Measurements from ENCODE around the gene SETBP1.
A peak's percentile ranks its signal among the peaks of the same experiment; 100 is the strongest.

SETBP1 gene

DNA sequence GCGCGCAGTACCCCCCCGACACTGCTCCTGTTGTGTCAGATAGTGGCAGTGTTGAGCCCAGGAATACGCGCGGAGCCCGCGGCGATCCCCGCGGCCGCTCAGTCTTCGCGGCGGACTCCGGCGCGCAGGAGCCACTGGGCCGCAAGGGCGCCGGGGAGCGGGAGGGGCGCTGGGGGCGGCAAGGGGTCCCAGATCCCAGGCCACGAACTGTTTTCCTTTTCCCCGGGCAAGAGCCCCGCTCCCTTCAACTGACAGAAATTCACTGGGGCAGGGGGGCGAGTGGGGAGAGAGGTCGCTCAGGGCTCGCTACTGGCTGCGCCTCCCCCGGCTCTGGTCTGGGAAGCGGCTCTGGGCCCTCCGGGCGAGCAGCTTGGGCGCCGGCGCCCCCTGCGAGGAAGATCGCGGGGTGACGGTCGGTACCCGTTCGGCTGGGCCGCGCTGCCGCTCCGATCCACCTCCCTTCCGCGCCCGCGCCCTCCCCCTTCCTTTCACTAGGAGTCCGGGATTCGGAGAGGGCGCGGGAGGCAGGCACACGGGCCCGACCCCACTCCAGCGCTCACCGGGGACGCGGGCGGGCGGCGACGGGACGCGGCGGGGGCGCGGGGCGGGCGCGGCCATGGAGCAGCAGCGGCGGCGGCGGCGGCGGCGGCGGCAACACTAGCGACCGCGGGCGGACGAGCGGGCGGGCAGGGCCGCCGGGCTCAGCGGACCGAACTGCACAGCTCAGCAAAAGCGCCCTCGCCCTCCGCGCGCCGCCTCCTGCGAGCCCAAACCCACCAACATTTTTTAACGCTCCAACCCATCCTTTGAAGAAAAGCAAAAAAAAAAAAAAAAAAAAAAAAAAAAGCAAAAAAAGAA, 1.4 kb upstream of the SETBP1 start:
- FAIRE-seq = no peak

DNA sequence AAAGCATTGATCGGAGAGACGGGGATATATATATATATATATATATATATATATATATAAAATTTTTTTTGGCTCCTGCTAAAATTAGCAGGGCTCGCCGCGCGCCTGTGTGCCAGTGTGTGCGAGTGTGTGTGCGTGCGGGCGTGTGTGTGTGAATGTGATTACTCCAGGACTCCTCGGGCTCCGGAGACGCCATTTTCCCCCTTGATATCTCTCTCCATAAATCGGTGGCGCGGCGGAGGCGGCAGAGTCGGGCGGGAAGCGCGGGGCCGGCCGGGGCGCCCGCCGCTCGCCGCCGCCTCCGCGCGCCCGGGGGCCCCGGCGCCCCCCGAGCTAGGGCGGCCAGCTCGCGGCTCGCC, 795 bp upstream of the SETBP1 start:
- DNase-seq (ENCODE audit: low spot score) (peak; percentile 23), FAIRE-seq (no peak)

More for the DNA sequence above, 1.4 kb upstream of the SETBP1 start:
- DNase-seq (ENCODE audit: low spot score) = peak; percentile 86

DNA sequence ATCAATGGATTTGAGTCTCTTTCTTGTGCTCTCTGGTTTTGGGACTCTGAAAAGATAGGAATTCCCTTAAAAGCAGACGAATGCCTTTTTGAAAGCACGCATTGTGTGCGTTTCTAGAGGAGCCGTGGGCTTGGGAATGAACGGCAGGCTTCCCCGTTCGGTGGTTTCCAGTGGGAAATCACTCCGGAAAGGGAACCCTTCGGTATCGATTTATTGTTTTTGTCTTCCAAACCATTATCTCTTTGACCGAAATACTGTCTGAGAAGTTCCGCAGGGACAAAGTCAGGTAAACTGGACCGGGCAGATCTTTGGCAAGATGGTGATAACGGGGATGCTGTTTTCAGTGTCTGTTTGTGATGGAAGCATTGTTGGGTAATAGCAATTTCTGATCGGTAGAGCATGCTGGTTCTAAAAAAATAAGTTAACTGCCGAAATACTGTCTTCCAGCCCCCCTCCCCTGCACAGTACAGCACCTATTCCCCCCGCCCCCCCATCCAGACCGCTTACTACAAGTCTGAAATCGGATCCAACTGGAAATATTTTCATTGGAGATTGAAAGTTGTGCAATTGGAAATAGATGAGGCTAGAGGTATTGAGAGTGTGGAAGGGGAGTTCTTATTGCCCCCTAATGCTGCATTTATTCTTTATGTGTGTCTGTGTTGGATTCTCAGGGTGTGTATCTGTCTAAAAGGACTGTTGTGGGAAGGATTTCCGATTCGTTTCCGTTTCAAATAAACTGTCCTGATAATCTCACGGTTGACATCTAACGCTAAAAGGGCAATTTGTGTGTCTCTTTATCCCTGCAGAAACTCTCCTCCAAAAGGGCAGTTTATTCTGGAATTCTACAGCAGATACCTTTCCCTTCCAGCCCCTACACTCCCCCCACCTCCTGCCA, 635 bp downstream of the SETBP1 start:
- DNase-seq (ENCODE audit: low spot score) = no peak
- FAIRE-seq = no peak

DNA sequence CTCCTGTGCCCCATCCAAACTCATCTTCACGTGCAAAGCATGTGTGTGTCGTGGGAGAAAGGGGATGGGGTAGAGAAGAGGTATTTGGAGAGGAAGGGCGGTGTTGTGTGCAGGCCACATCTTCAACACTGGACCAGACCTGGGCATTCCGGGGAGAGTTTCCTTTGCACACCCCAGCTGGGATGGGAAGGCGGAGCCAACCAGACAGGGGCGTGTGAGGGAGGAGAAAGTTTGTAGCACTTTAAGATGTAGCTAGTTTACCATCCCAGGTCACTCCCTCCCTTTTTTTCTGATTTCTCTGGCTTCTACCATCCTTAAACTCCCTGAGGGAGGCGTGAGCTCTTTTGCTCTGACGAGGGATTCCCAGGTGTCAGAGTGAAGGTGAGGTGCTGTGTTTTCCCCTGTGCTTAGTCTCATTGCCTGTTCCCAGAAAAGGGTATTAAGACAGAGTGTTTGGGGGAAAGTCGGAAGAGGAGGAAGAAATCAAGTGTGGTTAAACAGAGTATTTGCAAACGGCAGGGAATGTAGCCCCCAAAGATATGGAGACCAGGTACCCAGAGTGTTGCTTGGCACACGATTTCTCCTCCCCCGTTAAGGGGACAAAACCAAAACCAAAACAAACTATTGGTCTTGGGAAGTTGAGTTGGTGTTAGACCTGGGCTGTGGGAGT, 1.6 kb downstream of the SETBP1 start:
- FAIRE-seq = no peak

DNA sequence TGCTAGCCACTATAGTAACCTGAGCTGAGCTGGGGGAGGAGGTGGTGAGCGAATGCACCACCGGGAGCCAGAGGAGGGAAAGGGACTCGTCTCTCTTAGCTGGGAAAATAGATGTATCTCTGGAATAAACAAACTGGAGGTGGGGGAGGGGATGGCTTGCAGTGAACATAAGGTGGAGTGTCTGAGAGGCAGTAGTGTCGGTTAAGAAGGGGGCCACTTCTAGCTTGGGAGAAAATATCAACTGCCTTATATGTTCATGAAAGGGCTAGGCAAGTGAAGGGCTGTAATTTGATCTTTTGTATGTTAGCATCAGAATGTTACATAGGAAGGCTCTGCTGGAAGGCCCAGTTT, 2.2 kb downstream of the SETBP1 start:
- no peak for DNase-seq (ENCODE audit: low spot score)
- FAIRE-seq = no peak

More for the DNA sequence above, 1.6 kb downstream of the SETBP1 start:
- peak; percentile 21 for DNase-seq (ENCODE audit: low spot score)

DNA sequence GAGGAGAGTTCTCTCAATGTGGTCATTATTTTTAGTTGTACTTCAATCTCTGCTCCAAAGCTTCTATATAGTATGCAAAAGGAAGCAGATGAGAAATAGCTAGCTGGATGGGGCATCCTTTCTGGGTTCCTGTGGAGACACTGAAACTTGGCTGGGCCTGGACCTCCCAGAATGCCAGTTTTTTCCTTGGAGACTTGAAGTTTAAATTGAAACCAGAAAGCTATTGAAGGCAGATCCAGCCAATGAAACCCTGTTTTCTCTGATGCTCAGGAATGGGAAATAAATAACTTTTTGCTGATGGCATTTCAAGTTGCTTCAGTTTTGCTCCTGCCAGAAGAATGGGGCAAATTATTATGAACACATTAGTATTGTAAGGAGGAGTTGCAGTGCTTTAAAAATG, 2.9 kb downstream of the SETBP1 start:
- DNase-seq (ENCODE audit: low spot score) = no peak

DNA sequence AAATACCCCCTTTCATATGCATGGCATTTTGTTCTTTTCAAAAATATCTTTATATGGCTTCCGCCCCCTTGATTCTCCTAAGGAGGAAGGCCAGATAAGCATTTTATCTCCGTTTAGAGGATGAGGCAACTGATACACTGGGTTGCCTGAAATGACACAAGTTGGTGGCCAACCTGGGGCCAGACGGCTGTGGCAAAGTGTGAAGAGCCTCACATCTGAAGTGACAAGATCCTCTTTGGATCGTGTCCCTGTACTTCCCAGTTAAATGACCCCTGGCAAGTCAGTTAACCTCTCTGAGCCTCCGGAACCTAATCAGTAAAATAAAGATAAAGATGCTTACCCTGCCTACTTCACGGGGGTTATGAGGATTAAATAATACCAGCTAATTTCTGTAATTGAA, 4.6 kb downstream of the SETBP1 start:
- FAIRE-seq (no peak), DNase-seq (ENCODE audit: low spot score) (no peak)

More for the DNA sequence above, 2.9 kb downstream of the SETBP1 start:
- no peak for FAIRE-seq

DNA sequence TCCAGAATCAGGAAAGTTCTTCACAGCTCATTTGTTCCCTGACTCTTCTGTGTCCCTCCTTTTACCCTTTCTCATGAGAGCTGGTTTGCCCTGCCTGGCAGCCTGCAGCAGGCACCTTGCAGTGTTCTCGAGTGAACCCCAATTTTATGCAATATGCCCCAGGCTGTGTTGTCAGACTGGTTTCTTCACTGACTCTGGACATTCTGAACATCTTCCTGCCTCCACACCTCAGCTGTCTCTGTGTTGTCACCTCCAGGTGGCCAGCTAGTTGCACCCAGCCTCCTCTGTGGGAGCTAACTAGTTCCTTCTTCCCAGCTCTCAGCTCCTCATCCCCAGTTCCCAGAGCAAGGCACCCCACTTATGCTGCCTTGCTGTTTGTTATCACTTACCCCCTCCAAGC, 5.5 kb downstream of the SETBP1 start:
- FAIRE-seq = no peak

DNA sequence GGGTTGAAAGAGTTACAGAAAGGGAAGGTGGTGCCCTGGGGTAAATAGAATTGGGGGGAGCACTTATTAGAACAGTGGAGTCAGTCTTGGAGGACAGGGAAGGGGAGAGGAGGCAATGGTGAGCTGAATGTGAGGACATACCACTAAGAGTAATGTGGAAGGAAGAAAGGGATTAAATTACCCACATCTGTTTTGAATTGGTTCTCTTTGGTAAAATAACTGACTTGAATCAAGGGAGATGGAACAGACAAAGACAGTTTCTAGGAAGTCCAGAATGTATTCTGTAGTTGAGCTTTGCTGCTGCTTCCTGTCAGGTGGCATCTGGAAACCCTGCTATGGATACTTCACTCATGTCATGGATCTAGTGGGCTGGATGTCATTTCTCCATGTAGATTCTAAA, 6.7 kb downstream of the SETBP1 start:
- FAIRE-seq (no peak), DNase-seq (ENCODE audit: low spot score) (no peak)

More for the DNA sequence above, 5.5 kb downstream of the SETBP1 start:
- no peak for DNase-seq (ENCODE audit: low spot score)

DNA sequence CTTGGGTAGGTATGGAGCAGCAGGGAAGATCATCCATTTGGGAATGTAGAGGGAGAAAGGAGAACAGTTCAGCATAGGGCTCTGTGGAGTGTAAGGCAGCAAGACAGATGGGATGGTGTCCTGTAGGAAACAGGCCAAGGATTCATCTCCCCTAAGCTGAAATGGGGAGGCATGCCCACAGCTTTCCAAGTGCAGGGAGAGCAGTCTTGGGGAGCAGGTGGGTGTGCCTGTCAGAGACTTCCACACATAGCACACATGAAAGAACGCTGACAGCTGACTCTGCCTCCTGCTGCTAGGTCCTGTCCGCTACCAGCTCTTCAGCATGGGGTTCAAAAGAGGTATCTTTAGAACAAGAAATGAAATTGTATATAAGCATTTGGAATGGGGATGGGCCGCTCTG, 9.0 kb downstream of the SETBP1 start:
- FAIRE-seq (no peak), DNase-seq (ENCODE audit: low spot score) (no peak)

DNA sequence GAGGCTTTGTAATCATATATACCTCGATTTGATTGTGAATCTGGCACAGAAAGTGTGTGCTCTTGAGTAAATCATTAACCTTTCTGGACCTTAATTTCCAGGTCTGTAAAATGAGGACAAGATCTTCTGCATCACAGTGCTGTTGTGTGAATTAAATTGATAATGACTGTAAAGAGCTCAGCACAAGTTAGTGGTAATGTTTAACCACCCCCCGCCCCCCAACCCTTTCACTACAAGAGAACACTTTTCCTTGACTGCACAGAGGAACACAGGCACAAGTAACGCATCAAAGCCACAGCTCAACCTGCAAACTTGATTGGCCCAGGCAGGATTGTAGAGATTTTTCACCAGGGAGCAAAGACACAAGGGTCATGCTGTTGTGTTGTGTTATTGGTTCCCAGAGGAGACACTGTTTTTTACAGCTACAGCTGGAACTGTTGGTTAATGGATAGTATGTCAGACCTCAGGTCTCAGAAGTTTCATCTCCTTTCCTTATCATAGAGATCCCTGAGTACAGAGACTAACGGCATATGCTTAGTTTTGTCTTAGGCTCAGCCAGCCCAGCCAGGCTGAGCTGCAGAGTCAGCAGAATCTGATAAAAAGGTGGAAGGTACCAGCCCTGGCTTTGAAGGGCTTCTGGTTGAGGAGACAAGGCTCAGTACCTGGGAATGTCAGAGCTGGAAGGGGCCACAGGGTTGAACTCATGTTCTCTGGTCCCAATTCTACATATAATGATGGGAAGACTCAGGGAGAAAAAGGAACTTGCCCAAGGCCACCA, 10.6 kb downstream of the SETBP1 start:
- no peak for FAIRE-seq
- no peak for DNase-seq (ENCODE audit: low spot score)

DNA sequence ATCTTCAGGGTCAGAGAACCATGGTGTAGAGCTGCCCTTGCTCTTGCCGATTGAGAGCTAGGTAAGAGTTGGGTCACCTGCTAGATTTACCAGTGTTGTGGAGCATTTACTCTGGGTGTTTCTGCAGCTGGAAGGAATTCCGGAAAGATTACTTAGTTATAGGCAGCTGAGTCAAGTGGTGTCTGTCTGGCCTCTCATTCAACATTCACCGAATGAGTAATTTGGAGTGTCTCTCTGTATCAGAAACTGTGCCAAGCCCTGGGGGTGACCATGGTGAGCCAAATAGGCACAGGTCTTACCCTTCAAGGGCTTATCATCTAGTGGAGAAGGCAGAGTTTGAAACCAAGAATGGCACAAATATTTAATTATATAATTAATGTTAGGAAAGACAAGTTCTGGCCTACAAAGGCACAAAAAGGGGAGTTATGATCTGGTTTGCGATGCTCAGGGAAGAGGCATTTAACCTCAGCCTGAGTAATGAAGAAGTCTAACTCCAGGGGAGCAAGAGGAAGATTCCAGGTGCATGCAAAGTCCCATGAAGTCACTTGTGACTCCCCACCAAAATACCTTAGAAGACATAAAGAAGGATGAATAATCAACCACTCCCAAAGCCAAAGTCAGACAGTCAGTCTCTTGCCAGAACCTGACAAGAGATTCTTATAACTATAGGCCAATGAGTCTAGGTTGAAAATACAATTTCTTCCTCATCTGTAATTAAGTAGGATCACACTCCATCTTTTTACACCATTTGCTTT, 12.5 kb downstream of the SETBP1 start:
- DNase-seq (ENCODE audit: low spot score) (no peak), FAIRE-seq (no peak)

DNA sequence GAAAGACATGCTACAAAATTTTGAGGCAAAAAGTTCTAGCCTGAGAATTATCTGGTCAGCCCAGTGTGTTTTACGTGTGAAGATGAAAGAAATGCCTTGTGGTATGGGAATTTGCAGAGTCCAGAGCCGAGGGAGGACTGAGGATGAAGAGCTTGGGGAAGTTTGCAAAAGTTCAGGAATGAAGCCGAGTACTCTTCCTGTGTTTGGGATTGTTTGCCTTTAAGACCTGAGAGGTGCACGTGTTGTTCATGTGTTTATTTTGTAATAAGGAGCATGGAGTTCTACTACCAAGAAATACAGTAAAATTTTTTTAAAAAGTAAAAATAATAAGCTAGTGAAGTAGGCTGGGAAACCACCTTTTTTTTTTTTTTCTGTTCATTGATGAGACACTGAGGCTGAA, 14.8 kb downstream of the SETBP1 start:
- FAIRE-seq (no peak), DNase-seq (ENCODE audit: low spot score) (no peak)

DNA sequence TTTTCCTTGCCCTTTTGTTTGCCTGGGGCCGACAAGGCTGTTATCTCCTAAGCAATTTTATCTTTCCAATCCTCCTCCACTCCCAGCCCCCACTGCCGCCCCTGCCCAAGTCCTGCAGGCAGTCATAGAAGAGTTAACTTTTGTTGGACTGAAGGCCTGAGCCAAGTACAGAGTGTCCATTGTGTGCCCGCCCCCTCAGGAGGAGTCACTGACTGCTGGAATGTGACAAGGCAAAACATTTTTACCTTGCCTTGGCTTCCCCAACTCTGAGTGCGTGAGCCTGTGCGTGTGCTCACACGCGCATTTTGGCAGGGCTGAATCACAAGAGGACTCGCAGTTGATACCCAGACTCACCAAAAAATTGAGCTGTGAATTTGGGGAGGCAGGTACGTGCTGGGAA, 16.2 kb downstream of the SETBP1 start:
- DNase-seq (ENCODE audit: low spot score) = peak; percentile 36
- no peak for FAIRE-seq

DNA sequence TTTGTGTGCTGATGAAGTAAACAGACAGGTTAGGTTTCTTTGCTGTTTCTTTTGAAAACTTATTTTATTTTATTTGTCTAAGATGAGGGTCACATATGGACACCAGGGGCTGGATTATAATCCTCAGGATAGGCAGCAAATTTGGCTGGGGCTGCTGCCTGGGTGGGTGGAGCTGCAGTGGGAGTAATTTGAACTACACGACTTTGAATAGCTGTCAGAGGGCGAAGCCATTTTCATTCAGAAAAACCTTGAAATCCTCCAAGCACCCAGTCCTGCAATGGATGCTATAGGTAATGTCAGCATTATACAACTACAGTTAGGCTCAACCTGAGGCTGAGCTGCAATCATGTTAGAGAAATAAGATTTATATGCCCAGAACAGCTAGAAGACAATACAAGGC, 16.6 kb downstream of the SETBP1 start:
- FAIRE-seq (no peak), DNase-seq (ENCODE audit: low spot score) (no peak)

DNA sequence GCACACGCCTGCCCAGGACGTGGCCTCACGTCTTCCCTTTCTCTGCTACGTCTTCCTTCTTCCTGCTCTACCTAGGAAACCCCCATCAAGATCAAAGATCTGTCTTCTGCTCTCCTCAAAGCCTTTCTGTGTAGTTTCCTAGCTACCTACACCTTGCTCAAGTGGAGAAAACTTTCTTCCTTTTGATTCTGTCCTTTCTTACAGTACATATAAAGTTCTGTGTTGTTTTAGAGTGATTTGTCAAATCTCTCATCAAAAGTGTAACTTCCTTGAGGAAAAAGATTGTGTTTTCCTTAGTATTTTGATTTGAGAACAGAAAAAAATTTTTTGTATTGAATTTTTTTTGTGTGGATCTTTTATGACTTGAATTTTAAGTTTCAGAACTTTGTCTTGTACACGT, 17.8 kb downstream of the SETBP1 start:
- FAIRE-seq = no peak
- no peak for DNase-seq (ENCODE audit: low spot score)

DNA sequence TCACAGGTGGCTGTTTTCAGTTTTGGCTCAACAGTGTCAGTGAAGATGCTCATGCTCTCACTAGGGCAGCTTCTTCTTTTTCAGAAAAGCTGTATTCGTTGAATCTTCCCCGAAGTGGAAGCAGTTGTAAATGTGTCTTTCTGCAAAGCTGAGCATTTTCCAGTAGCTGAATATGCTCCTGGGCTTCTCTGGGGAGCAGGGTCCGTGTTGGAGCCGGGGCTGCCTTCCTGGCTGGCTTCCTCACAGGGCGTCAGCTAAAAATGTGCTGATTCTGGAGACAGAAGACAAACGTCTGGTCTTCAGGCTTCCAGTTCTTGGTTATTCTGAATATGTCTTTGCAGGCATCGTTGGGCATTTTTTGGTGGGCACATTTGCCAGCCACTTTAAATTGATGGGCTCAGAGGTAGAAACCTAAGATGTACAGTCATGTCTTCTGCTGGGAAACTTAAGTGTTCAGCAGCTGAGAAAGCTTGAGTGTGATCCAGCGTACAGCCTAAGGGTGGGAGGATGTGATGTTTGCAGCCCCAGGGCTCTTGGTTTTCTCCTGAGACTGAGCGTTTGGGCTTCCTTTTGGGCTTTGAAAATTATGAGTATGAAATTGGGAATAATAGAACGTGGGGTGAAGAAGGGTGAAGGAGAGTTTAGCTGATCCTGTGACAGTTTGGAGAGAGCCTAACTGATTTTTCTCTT, 19.0 kb downstream of the SETBP1 start:
- FAIRE-seq (no peak), DNase-seq (ENCODE audit: low spot score) (no peak)

DNA sequence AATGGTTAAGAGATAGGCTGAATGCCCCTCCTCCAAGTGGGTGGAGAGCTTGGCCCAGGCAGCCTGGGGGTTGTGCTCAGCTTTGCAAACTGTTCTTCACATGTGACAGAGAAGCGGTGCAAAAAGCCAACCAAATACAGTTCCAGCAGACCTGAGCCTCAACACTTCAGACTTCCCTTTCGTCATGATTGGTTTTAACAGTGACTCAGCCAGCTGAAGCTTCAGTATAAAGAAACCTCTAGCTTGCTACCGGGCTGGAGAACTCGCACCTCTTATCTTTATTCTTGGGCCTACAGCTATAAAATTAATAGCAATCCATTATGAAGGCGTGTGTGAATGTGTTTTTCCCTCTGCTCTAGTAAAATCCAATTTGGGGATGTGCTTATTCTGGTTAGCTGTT, 20.0 kb downstream of the SETBP1 start:
- FAIRE-seq (no peak), DNase-seq (ENCODE audit: low spot score) (no peak)

DNA sequence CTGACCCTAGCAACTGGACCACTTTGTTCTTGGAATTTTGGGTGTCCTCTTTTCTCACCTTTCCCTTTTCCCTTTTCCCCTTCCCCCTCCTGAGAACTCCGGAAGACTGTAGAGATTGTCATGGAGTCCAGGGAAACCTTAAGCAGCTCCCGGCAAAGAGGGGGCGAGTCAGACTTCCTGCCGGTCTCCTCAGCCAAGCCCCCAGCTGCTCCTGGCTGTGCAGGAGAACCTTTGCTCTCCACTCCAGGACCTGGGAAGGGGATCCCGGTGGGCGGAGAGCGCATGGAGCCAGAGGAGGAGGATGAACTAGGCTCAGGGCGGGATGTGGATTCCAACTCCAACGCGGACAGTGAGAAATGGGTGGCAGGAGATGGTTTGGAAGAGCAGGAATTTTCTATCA, 20.5 kb downstream of the SETBP1 start:
- DNase-seq (ENCODE audit: low spot score) = no peak

DNA sequence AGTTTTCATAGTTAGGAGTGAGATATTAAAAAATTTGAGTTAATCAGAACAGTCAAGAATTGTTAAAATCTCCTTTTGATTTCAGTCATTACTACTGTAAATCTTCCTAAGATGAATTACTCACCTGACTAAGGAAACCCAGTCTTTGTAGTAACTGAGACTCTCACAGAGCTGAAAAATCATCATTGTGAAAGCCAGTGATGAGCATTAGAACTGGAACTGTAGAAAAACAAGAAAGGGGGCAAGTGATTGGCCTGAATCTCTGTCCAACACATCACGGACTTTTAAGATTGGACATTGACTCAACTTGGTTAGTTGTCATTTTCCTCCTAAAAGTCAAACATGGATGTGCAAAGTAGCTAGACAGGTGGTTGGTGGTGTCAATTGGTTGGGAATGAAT, 21.9 kb downstream of the SETBP1 start:
- FAIRE-seq (no peak), DNase-seq (ENCODE audit: low spot score) (no peak)

More for the DNA sequence above, 20.5 kb downstream of the SETBP1 start:
- no peak for FAIRE-seq

All from urothelium cell line (cell line).